Measurements from ENCODE around the gene CELSR1.
A peak's percentile ranks its signal among the peaks of the same experiment; 100 is the strongest.

Gene CELSR1

GRCh38 chr22:46369716-46370583 is 167.5 kb downstream of the CELSR1 start:
- no peak for DNase-seq (ENCODE audit: extremely low spot score)
- CTCF ChIA-PET: interaction anchor here (6.7 kb wide), 1 partner anchor 172 kb away, joined by 111 read pairs; no protein-coding TSS in a partner anchor
- TF ChIP-seq CTCF (IDR thresholded peaks at IDR 0.05; ENCODE audit: control extremely low read depth, extremely low read depth, low read depth, missing control alignments): no peak
- POLR2A ChIA-PET: no interaction called here

- CTCF ChIA-PET: interaction anchor here (1.3 to 6.7 kb wide), 9 partner anchors 28 to 182 kb away, joined by 3 to 111 read pairs (median 5); no protein-coding TSS in a partner anchor
- no peak for DNase-seq (ENCODE audit: extremely low spot score)
- POLR2A ChIA-PET: no interaction called here
- TF ChIP-seq CTCF (IDR thresholded peaks at IDR 0.05; ENCODE audit: control extremely low read depth, extremely low read depth, low read depth, missing control alignments): no peak
Measured at GRCh38 chr22:46368871-46369715, 168.3 kb downstream of the CELSR1 start.

GRCh38 chr22:46368422-46368821 is 169.0 kb downstream of the CELSR1 start:
- DNase-seq (ENCODE audit: extremely low spot score): no peak
- TF ChIP-seq CTCF (IDR thresholded peaks at IDR 0.05; ENCODE audit: control extremely low read depth, extremely low read depth, low read depth, missing control alignments): no peak
- CTCF ChIA-PET: interaction anchor here (1.0 to 6.7 kb wide), 43 partner anchors 8 to 598 kb away, joined by 3 to 111 read pairs (median 5); partner anchors contain the start of gene CELSR1
- POLR2A ChIA-PET: no interaction called here

- TF ChIP-seq CTCF (IDR thresholded peaks at IDR 0.05; ENCODE audit: control extremely low read depth, extremely low read depth, low read depth, missing control alignments): peak; percentile 99
- POLR2A ChIA-PET: no interaction called here
- peak; percentile 90 for DNase-seq (ENCODE audit: extremely low spot score)
- CTCF ChIA-PET: interaction anchor here (0.6 to 6.7 kb wide), 58 partner anchors 9 to 599 kb away, joined by 3 to 111 read pairs (median 4); partner anchors contain the start of gene CELSR1
Measured at GRCh38 chr22:46367707-46368191, 169.7 kb downstream of the CELSR1 start.

GRCh38 chr22:46366801-46367706 is 170.4 kb downstream of the CELSR1 start:
- no peak for DNase-seq (ENCODE audit: extremely low spot score)
- TF ChIP-seq CTCF (IDR thresholded peaks at IDR 0.05; ENCODE audit: control extremely low read depth, extremely low read depth, low read depth, missing control alignments): no peak
- ChIA-PET POLR2A (no interaction called here), CTCF (interaction anchor here (0.8 to 6.7 kb wide), 54 partner anchors 9 to 600 kb away, joined by 3 to 111 read pairs (median 4); partner anchors contain the start of gene CELSR1)

Measured in GM10248 (cell line).